T1000 (cell line): ENCODE results near the gene ETV6.

Source experiments
- DNase-seq: peaks from one replicate; lab custom pipeline; 2025; ENCODE audit warnings: mixed read lengths; lab: John Stamatoyannopoulos, UW

ETV6 gene

GRCh38 chr12:11741434-11742092, 92.1 kb downstream of the ETV6 start:
- DNase-seq = no peak

GRCh38 chr12:11743423-11744409, 94.2 kb downstream of the ETV6 start:
- no peak for DNase-seq

GRCh38 chr12:11744410-11744801, 94.9 kb downstream of the ETV6 start:
- DNase-seq = no peak

- no peak for DNase-seq
Observed at GRCh38 chr12:11745113-11745512, 95.6 kb downstream of the ETV6 start.

- peak; percentile 35 for DNase-seq
Observed at GRCh38 chr12:11746024-11746771, 96.7 kb downstream of the ETV6 start.

GRCh38 chr12:11746940-11747716, 97.7 kb downstream of the ETV6 start:
- DNase-seq = no peak

- no peak for DNase-seq
Observed at GRCh38 chr12:11747969-11748368, 98.5 kb downstream of the ETV6 start.

- no peak for DNase-seq
Observed at GRCh38 chr12:11748903-11749302, 99.4 kb downstream of the ETV6 start.

GRCh38 chr12:11749943-11750690, 100.6 kb downstream of the ETV6 start:
- no peak for DNase-seq

- no peak for DNase-seq
Observed at GRCh38 chr12:11752403-11753149, 103.1 kb downstream of the ETV6 start.

- no peak for DNase-seq
Observed at GRCh38 chr12:11753150-11753499, 103.7 kb downstream of the ETV6 start.

- DNase-seq = no peak
Observed at GRCh38 chr12:11753826-11754225, 104.4 kb downstream of the ETV6 start.

- DNase-seq = no peak
Observed at GRCh38 chr12:11754256-11754655, 104.8 kb downstream of the ETV6 start.

- DNase-seq = no peak
Observed at GRCh38 chr12:11755302-11755930, 105.9 kb downstream of the ETV6 start.

- DNase-seq = no peak
Observed at GRCh38 chr12:11756022-11756421, 106.5 kb downstream of the ETV6 start.

GRCh38 chr12:11756523-11756922, 107.0 kb downstream of the ETV6 start:
- DNase-seq = no peak

- no peak for DNase-seq
Observed at GRCh38 chr12:11757095-11757494, 107.6 kb downstream of the ETV6 start.

- DNase-seq = no peak
Observed at GRCh38 chr12:11757531-11757930, 108.1 kb downstream of the ETV6 start.

- no peak for DNase-seq
Observed at GRCh38 chr12:11758087-11758486, 108.6 kb downstream of the ETV6 start.
